CD4-positive, alpha-beta memory T cell (primary cell): Measurements from ENCODE around the gene RPUSD1. TPM values are rescaled to one million over a fixed set of nuclear protein-coding genes. Genes with fewer than 3 reads are reported as not detected.
"Not testable (repeated sequence)": the region's sequence is repeated elsewhere in the genome, so short reads cannot be mapped to it uniquely, and the experiment has no call there.

Experiments used
- CTCF ChIA-PET: fragments of 350-600 bp; sonication (Branson Sonifier 250); formaldehyde crosslinking; loops from one replicate; lab custom pipeline; 2021; ENCODE audit warnings: inconsistent platforms; ENCODE audit not compliant: partially characterized antibody; lab: Charles Lee
- POLR2A ChIA-PET: fragments of 350-600 bp; sonication (Branson Sonifier 250); formaldehyde crosslinking; loops from one replicate; lab custom pipeline; 2021; ENCODE audit not compliant: partially characterized antibody; lab: Charles Lee
- DNase-seq, 5 donors: peaks; one replicate each; pipeline versions ENCODE4 v3.0.0 to v3.0.0-alpha.2; 2020 to 2022; ENCODE audit warnings: mixed read lengths in 1 of 5
- H3K27ac ChIP-seq: one replicate; pipeline ENCODE4 v1.7.0; 2013; ENCODE audit warnings: low read depth, low read length
- H3K27me3 ChIP-seq: 2 replicates; pipeline ENCODE4 v1.7.0; 2013; ENCODE audit warnings: mild to moderate bottlenecking, low read length, moderate library complexity; ENCODE audit not compliant: insufficient read depth
- H3K36me3 ChIP-seq: 2 replicates; pipeline ENCODE4 v1.7.0; 2013; ENCODE audit warnings: mild to moderate bottlenecking, low read length, moderate library complexity; ENCODE audit not compliant: insufficient read depth
- H3K4me1 ChIP-seq: 2 replicates; pipeline ENCODE4 v1.7.0; 2013; ENCODE audit warnings: mild to moderate bottlenecking, low read length, moderate library complexity; ENCODE audit not compliant: insufficient read depth
- H3K4me3 ChIP-seq, 2 donors: one replicate each; pipeline ENCODE4 v1.7.0; 2013; ENCODE audit warnings: low read length in 2 of 2, mild to moderate bottlenecking in 1 of 2
- H3K9me3 ChIP-seq, 2 donors: one replicate each; pipeline ENCODE4 v1.7.0; 2013; ENCODE audit warnings: low read length in 2 of 2, control low read depth in 1 of 2; ENCODE audit not compliant: control insufficient read depth in 1 of 2
- H3K27ac Mint-ChIP-seq, 7 donors: one replicate each; pipeline ENCODE4 v1.8.0; 2020 to 2021; ENCODE audit warnings: mixed read lengths in 7 of 7, mild to moderate bottlenecking in 6 of 7, inconsistent platforms in 3 of 7, moderate library complexity in 3 of 7
- H3K27me3 Mint-ChIP-seq, 2 donors: one replicate each; pipeline ENCODE4 v1.8.0; 2020 to 2021; ENCODE audit warnings: mixed read lengths in 2 of 2
- H3K36me3 Mint-ChIP-seq, 2 donors: one replicate each; pipeline ENCODE4 v1.8.0; 2020 to 2021; ENCODE audit warnings: mixed read lengths in 2 of 2, inconsistent platforms in 1 of 2, mild to moderate bottlenecking in 1 of 2
- H3K4me1 Mint-ChIP-seq, 4 donors: one replicate each; pipeline ENCODE4 v1.8.0; 2020 to 2021; ENCODE audit warnings: mixed read lengths in 4 of 4, mild to moderate bottlenecking in 1 of 4
- H3K4me3 Mint-ChIP-seq, 8 donors: one replicate each; pipeline ENCODE4 v1.8.0; 2020 to 2021; ENCODE audit warnings: mixed read lengths in 8 of 8, mild to moderate bottlenecking in 7 of 8, moderate library complexity in 6 of 8, inconsistent platforms in 3 of 8
- H3K9me3 Mint-ChIP-seq, 8 donors: one replicate each; pipeline ENCODE4 v1.8.0; 2020 to 2021; ENCODE audit warnings: mixed read lengths in 8 of 8, mild to moderate bottlenecking in 5 of 8, inconsistent platforms in 3 of 8, moderate library complexity in 1 of 8
- intact Hi-C: fragments of 100-400 bp; cut with micrococcal nuclease; formaldehyde crosslinking; loops from one replicate; pipeline ENCODE4 v1.15.1; 2023
- polyA plus RNA-seq, 2 donors: library from polyadenylated mRNA; unstranded; fragments of 300-500 nt; fragmentation: Illumina TruSeq; gene quantifications; one replicate each; pipeline ENCODE4 v1.2.3, GENCODE V29; 2021
- total RNA-seq, 2 experiments: library from RNA; stranded (reverse); gene quantifications; one replicate each; pipeline ENCODE4 v1.2.3, GENCODE V29; 2021

Gene RPUSD1, protein sequence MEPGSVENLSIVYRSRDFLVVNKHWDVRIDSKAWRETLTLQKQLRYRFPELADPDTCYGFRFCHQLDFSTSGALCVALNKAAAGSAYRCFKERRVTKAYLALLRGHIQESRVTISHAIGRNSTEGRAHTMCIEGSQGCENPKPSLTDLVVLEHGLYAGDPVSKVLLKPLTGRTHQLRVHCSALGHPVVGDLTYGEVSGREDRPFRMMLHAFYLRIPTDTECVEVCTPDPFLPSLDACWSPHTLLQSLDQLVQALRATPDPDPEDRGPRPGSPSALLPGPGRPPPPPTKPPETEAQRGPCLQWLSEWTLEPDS
- total RNA-seq: 10 to 100 TPM; 26.9 to 31.1 TPM
- polyA plus RNA-seq: 10 to 100 TPM; 19.9 to 29.7 TPM

GRCh38 chr16:787978-788398 lies at the start of gene RPUSD1:
Gene RPUSD1 (minus strand): TSS chr16:788381. CDS start chr16:787737, 644 bp downstream.
- intact Hi-C loops: loop anchor here (1.0 to 5.0 kb wide), 4 partner anchors 19 to 183 kb away; partner anchors contain the start of genes CIAO3, LMF1 and WDR90

GRCh38 chr16:836822-837221 lies 48.6 kb upstream of the RPUSD1 start:
- CTCF ChIA-PET, H3K4me3 ChIP-seq, H3K9me3 ChIP-seq, H3K27ac ChIP-seq, H3K36me3 ChIP-seq, POLR2A ChIA-PET, H3K4me1 ChIP-seq, H3K27me3 ChIP-seq, H3K4me3 Mint-ChIP-seq, DNase-seq, intact Hi-C loops, H3K4me1 Mint-ChIP-seq, H3K36me3 Mint-ChIP-seq, H3K27me3 Mint-ChIP-seq, H3K27ac Mint-ChIP-seq: not testable (repeated sequence)
- peaks cover 0 to 33% (median 16%) of the 10 kb centered on the region in 8 donors for H3K9me3 Mint-ChIP-seq

More at GRCh38 chr16:787978-788398, at the start of gene RPUSD1:
- H3K36me3 ChIP-seq: peaks cover 6% of the 10 kb centered on the region
- no peaks in the 10 kb centered on the region for H3K27me3 Mint-ChIP-seq
- peak in 1 of 5 donors; percentile 52 for DNase-seq
- H3K9me3 ChIP-seq: no peaks in the 10 kb centered on the region
- H3K27me3 ChIP-seq: no peaks in the 10 kb centered on the region
- H3K36me3 Mint-ChIP-seq: peaks cover 8 to 10% of the 10 kb centered on the region in 2 donors
- ChIA-PET CTCF (interaction anchor here (1.0 to 6.7 kb wide), 2 partner anchors 76 to 316 kb away, joined by 3 to 84 read pairs; partner anchors contain the start of gene METRN), POLR2A (interaction anchor here (0.6 to 3.0 kb wide), 17 partner anchors 14 to 745 kb away, joined by 3 to 15 read pairs (median 4); partner anchors contain the start of genes ANTKMT, CCDC78, HAGHL and METTL26)
- peak within 1 kb of the TSS; percentile 17 to 83 for H3K4me3 ChIP-seq
- H3K4me1 ChIP-seq: peaks cover 21% of the 10 kb centered on the region
- H3K4me1 Mint-ChIP-seq: peaks cover 2 to 30% (median 8%) of the 10 kb centered on the region in 4 donors
- peak within 1 kb of the TSS; percentile 73 for H3K27ac ChIP-seq
- H3K9me3 Mint-ChIP-seq: no peaks in the 10 kb centered on the region
- H3K4me3 Mint-ChIP-seq: peak within 1 kb of the TSS; percentile 82 to 91 (median 85)
- H3K27ac Mint-ChIP-seq: peak within 1 kb of the TSS in 6 of 7 donors; percentile 41 to 80 (median 67)

GRCh38 chr16:836221-836620 lies 48.0 kb upstream of the RPUSD1 start:
- intact Hi-C loops: no loop called here
- ChIA-PET POLR2A (no interaction called here), CTCF (no interaction called here)
- Histone ChIP-seq H3K27ac (no peak overlapping the region), H3K4me3 (no peak overlapping the region), H3K36me3 (no peaks in the 10 kb centered on the region), H3K4me1 (no peaks in the 10 kb centered on the region), H3K9me3 (peaks cover 0 to 8% of the 10 kb centered on the region in 2 donors), H3K27me3 (no peaks in the 10 kb centered on the region)
- Mint-ChIP-seq H3K4me1 (no peaks in the 10 kb centered on the region), H3K27ac (no peak overlapping the region), H3K36me3 (no peaks in the 10 kb centered on the region), H3K4me3 (no peak overlapping the region), H3K9me3 (peaks cover 0 to 33% (median 16%) of the 10 kb centered on the region in 8 donors), H3K27me3 (no peaks in the 10 kb centered on the region)
- no peak for DNase-seq

DNA sequence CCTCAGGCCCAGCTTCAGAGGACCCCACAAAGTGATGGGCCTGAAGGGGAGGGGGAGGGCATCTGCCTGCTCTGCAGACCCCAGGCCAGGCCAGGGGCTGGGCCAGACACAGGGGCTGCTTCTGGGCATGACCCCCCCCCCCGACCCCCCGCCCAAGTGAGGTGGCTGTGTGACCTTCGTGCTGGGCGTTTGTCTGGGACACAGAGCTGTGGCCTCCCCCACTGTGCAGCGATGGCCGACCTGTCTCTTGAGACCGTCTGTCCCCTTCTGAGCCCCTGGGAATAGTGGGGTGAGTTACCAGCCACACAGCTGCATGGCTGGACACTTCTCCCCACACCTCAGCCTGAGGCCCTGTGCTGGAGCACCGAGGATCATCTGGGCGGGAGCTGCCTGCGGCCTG lies 47.2 kb upstream of the RPUSD1 start:
- no peaks in the 10 kb centered on the region for H3K27me3 ChIP-seq
- H3K4me3 ChIP-seq: no peak overlapping the region
- Mint-ChIP-seq H3K4me3 (no peak overlapping the region), H3K4me1 (no peaks in the 10 kb centered on the region), H3K27me3 (no peaks in the 10 kb centered on the region), H3K36me3 (no peaks in the 10 kb centered on the region), H3K27ac (no peak overlapping the region), H3K9me3 (peaks cover 0 to 33% (median 16%) of the 10 kb centered on the region in 8 donors)
- no peak overlapping the region for H3K27ac ChIP-seq
- no peaks in the 10 kb centered on the region for H3K4me1 ChIP-seq
- ChIA-PET CTCF (no interaction called here), POLR2A (interaction anchor here (0.6 kb wide), 1 partner anchor 19 kb away, joined by 3 read pairs; no protein-coding TSS in a partner anchor)
- no peak for DNase-seq
- intact Hi-C loops: no loop called here
- H3K9me3 ChIP-seq: peaks cover 0 to 8% of the 10 kb centered on the region in 2 donors
- H3K36me3 ChIP-seq: no peaks in the 10 kb centered on the region

- Mint-ChIP-seq H3K4me3 (no peak overlapping the region), H3K27me3 (peaks cover 4 to 6% of the 10 kb centered on the region in 2 donors), H3K27ac (no peak overlapping the region), H3K9me3 (peaks cover 0 to 31% (median 16%) of the 10 kb centered on the region in 8 donors), H3K4me1 (no peaks in the 10 kb centered on the region), H3K36me3 (no peaks in the 10 kb centered on the region)
- CTCF ChIA-PET: no interaction called here
- H3K4me3 ChIP-seq: no peak overlapping the region
- H3K9me3 ChIP-seq: peaks cover 0 to 8% of the 10 kb centered on the region in 2 donors
- H3K4me1 ChIP-seq: no peaks in the 10 kb centered on the region
- intact Hi-C loops: no loop called here
- H3K36me3 ChIP-seq: no peaks in the 10 kb centered on the region
- POLR2A ChIA-PET: no interaction called here
- no peak for DNase-seq
- H3K27me3 ChIP-seq: no peaks in the 10 kb centered on the region
- H3K27ac ChIP-seq: no peak overlapping the region
Measured at GRCh38 chr16:833411-833810, 45.2 kb upstream of the RPUSD1 start.

- no peaks in the 10 kb centered on the region for H3K27me3 ChIP-seq
- CTCF ChIA-PET: no interaction called here
- POLR2A ChIA-PET: no interaction called here
Measured at GRCh38 chr16:832652-833336, 44.6 kb upstream of the RPUSD1 start.

More at GRCh38 chr16:832652-833336, 44.6 kb upstream of the RPUSD1 start:
- no peaks in the 10 kb centered on the region for H3K36me3 Mint-ChIP-seq
- H3K4me3 Mint-ChIP-seq: no peak overlapping the region
- Histone ChIP-seq H3K27ac (no peak overlapping the region), H3K4me3 (no peak overlapping the region), H3K4me1 (no peaks in the 10 kb centered on the region), H3K9me3 (peaks cover 0 to 8% of the 10 kb centered on the region in 2 donors), H3K36me3 (no peaks in the 10 kb centered on the region)
- H3K9me3 Mint-ChIP-seq: peaks cover 0 to 25% (median 13%) of the 10 kb centered on the region in 8 donors
- intact Hi-C loops: no loop called here
- no peak overlapping the region for H3K27ac Mint-ChIP-seq
- no peak for DNase-seq
- H3K27me3 Mint-ChIP-seq: peaks cover 4 to 6% of the 10 kb centered on the region in 2 donors
- no peaks in the 10 kb centered on the region for H3K4me1 Mint-ChIP-seq
